ENCODE measurements around the gene EIF4G3.
"Not testable (repeated sequence)": the region's sequence is repeated elsewhere in the genome, so short reads cannot be mapped to it uniquely, and the experiment has no call there.

Gene EIF4G3

GRCh38 chr1:21100481-21100921, 76.2 kb downstream of the EIF4G3 start:
- DNase-seq (ENCODE audit: low read depth) = no peak

GRCh38 chr1:21099869-21100131, 76.9 kb downstream of the EIF4G3 start:
- DNase-seq (ENCODE audit: low read depth) = no peak

- no peak for DNase-seq (ENCODE audit: low read depth)
These were observed 77.4 kb downstream of the EIF4G3 start for GRCh38 chr1:21099034-21099868.

GRCh38 chr1:21098186-21098915, 78.3 kb downstream of the EIF4G3 start:
- no peak for DNase-seq (ENCODE audit: low read depth)

- no peak for DNase-seq (ENCODE audit: low read depth)
These were observed 79.0 kb downstream of the EIF4G3 start for GRCh38 chr1:21097729-21098128.

- DNase-seq (ENCODE audit: low read depth) = no peak
These were observed 80.7 kb downstream of the EIF4G3 start for GRCh38 chr1:21095976-21096375.

GRCh38 chr1:21094282-21094681, 82.4 kb downstream of the EIF4G3 start:
- DNase-seq (ENCODE audit: low read depth) = not testable (repeated sequence)

- not testable (repeated sequence) for DNase-seq (ENCODE audit: low read depth)
These were observed 83.3 kb downstream of the EIF4G3 start for GRCh38 chr1:21093271-21093958.

GRCh38 chr1:21092545-21092944, 84.2 kb downstream of the EIF4G3 start:
- DNase-seq (ENCODE audit: low read depth) = not testable (repeated sequence)

GRCh38 chr1:21091053-21091690, 85.5 kb downstream of the EIF4G3 start:
- DNase-seq (ENCODE audit: low read depth) = not testable (repeated sequence)

- DNase-seq (ENCODE audit: low read depth) = no peak
These were observed 86.2 kb downstream of the EIF4G3 start for GRCh38 chr1:21090463-21090862.

GRCh38 chr1:21089731-21090130, 87.0 kb downstream of the EIF4G3 start:
- DNase-seq (ENCODE audit: low read depth) = no peak

- no peak for DNase-seq (ENCODE audit: low read depth)
These were observed 87.4 kb downstream of the EIF4G3 start for GRCh38 chr1:21089299-21089698.

GRCh38 chr1:21084111-21084810, 92.4 kb downstream of the EIF4G3 start:
- DNase-seq (ENCODE audit: low read depth) = no peak

GRCh38 chr1:21082073-21082472, 94.6 kb downstream of the EIF4G3 start:
- no peak for DNase-seq (ENCODE audit: low read depth)

GRCh38 chr1:21077085-21077484, 99.6 kb downstream of the EIF4G3 start:
- no peak for DNase-seq (ENCODE audit: low read depth)

GRCh38 chr1:21072721-21073120, 104.0 kb downstream of the EIF4G3 start:
- no peak for DNase-seq (ENCODE audit: low read depth)

GRCh38 chr1:21069549-21069948, 107.1 kb downstream of the EIF4G3 start:
- no peak for DNase-seq (ENCODE audit: low read depth)

GRCh38 chr1:21068937-21069336, 107.8 kb downstream of the EIF4G3 start:
- no peak for DNase-seq (ENCODE audit: low read depth)

- DNase-seq (ENCODE audit: low read depth) = no peak
These were observed 109.0 kb downstream of the EIF4G3 start for GRCh38 chr1:21067551-21068227.

GRCh38 chr1:21066356-21067012, 110.2 kb downstream of the EIF4G3 start:
- no peak for DNase-seq (ENCODE audit: low read depth)
